ENCODE data around the gene TPST1.

The TPST1 gene

GRCh38 chr7:66239467-66239856 is 34.3 kb downstream of the TPST1 start:
- DNase-seq: no peak

- DNase-seq: no peak
Observed at GRCh38 chr7:66245008-66245407, 39.9 kb downstream of the TPST1 start.

GRCh38 chr7:66246554-66247171 is 41.5 kb downstream of the TPST1 start:
- no peak for DNase-seq

- no peak for DNase-seq
Observed at GRCh38 chr7:66247380-66248078, 42.4 kb downstream of the TPST1 start.

- DNase-seq: no peak
Observed at GRCh38 chr7:66250711-66251110, 45.6 kb downstream of the TPST1 start.

GRCh38 chr7:66255534-66256100 is 50.5 kb downstream of the TPST1 start:
- no peak for DNase-seq

GRCh38 chr7:66256281-66256680 is 51.1 kb downstream of the TPST1 start:
- no peak for DNase-seq

GRCh38 chr7:66257481-66257880 is 52.3 kb downstream of the TPST1 start:
- DNase-seq: no peak

- no peak for DNase-seq
Observed at GRCh38 chr7:66258409-66258808, 53.3 kb downstream of the TPST1 start.

GRCh38 chr7:66261941-66262340 is 56.8 kb downstream of the TPST1 start:
- no peak for DNase-seq

GRCh38 chr7:66263936-66264335 is 58.8 kb downstream of the TPST1 start:
- DNase-seq: no peak

- no peak for DNase-seq
Observed at GRCh38 chr7:66265566-66265965, 60.4 kb downstream of the TPST1 start.

- DNase-seq: no peak
Observed at GRCh38 chr7:66267249-66267648, 62.1 kb downstream of the TPST1 start.

- DNase-seq: no peak
Observed at GRCh38 chr7:66269978-66270377, 64.8 kb downstream of the TPST1 start.

- no peak for DNase-seq
Observed at GRCh38 chr7:66272321-66272720, 67.2 kb downstream of the TPST1 start.

GRCh38 chr7:66276363-66276762 is 71.2 kb downstream of the TPST1 start:
- no peak for DNase-seq

- no peak for DNase-seq
Observed at GRCh38 chr7:66277492-66277891, 72.4 kb downstream of the TPST1 start.

- DNase-seq: no peak
Observed at GRCh38 chr7:66279912-66280311, 74.8 kb downstream of the TPST1 start.

- DNase-seq: no peak
Observed at GRCh38 chr7:66281678-66282590, 76.8 kb downstream of the TPST1 start.

GRCh38 chr7:66282591-66282935 is 77.4 kb downstream of the TPST1 start:
- DNase-seq: no peak

- DNase-seq: no peak
Observed at GRCh38 chr7:66283003-66283920, 78.1 kb downstream of the TPST1 start.

- DNase-seq: no peak
Observed at GRCh38 chr7:66296001-66296521, 90.9 kb downstream of the TPST1 start.

All from effector CD4-positive, alpha-beta T cell (primary cell).